Measurements from ENCODE around the gene COL1A2.

Gene COL1A2

DNA sequence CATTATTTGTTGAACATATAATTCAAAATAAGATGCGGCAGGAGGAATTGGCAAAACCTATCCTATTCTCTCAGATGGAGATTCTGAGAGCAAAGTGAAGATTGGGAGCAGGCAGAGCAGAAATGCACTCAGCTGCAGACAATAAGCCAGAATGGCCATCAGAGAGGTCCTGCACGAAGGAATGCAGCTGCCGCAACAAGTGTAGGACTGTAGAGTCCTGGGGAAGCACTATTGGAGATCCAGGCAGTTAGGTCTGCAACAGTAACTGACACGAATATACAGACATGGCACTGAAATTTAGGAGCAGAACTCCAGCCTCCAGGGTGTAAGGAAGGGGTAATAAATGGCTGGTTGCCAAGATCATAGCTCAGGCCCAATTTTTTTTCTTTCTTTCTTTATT lies 10.4 kb upstream of the COL1A2 start:
- DNase-seq (ENCODE audit: low spot score), result no peak

DNA sequence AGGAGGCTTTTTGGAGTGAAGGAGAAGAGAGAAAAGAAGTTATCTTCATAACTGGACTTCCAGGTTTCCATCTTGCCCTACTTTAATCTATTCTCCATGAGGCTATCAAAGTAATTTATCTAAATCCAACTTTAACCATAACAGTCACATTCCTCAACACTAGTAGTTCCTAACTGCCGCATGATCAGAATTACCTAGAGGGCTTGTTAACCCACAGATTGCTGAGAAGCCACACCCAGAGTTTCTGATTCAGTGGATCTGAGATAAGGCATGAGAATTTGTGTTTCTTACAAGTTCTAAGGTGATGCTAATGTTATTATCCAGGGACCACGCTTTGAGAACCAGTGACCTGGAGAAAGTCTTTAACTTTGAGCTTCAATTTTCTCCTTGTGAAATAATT lies 8.3 kb upstream of the COL1A2 start:
- DNase-seq (ENCODE audit: low spot score), result no peak

DNA sequence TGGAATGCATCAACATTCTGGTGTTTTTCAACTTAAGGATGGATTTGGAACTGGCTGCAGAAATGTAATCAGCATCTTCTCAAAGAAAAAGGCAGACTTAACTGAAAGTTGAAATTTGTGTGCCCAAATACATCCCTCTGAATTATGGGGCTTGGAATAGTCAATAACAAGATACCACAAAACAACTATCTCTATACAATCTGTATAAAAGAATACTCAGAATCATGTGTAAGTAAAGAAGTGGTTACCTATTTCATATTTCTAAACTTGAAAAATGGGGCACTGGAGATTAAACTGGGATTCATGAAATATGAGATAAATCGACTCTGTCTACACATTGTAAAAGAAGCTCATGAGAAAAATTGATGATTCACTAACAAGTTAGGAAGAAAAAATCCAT lies 6.2 kb upstream of the COL1A2 start:
- no peak for DNase-seq (ENCODE audit: low spot score)

DNA sequence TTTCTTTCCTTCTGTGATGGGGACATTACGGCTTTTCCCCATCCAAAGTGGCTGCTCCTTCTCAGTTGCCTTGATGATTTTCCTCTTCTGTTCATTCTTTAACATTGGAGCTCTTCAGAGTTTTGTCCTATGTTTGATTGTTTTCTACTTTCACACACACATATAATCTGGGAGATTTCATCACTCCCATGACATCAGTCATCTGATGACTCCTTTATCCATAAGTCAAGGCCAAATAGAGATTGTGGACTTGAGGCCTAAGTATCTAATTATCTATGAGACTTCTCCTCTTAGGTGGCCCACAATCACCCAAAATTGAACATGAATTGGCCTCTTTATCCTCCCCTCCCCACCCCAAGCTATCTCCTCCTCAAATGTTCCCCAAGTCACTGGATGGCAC lies 5.3 kb upstream of the COL1A2 start:
- no peak for DNase-seq (ENCODE audit: low spot score)

DNA sequence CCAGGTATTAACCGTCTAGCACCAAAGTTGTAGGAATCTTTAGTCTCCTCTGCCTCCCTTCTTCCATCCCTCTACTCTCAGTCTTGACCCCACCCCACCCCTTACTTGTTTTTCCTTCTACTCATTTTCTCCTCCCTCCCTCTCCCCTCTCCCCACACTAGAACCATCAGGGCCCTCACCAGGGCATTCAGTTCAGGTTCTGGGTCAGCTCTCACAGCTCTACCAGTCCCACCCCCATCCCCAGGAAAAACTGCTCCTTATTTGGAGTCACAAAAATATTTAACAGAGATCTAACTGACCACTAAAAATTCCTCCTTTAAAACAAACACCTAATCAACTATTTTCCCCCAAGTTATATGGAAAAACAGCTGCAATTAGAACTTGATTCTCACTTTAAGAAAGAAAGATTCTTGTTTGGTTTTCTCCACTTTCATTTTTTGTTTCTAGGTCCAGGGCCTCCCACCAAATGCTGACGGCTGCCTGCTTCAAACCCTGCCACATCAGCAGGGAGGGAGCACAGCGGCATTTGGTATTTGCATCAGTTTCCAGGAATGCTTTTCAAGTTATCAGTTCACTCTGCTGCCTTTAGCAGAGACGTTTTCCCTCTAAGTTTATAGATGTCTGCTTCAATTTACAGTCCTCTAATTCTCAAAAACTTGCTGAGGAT lies 2.8 kb upstream of the COL1A2 start:
- DNase-seq (ENCODE audit: low spot score), result no peak

DNA sequence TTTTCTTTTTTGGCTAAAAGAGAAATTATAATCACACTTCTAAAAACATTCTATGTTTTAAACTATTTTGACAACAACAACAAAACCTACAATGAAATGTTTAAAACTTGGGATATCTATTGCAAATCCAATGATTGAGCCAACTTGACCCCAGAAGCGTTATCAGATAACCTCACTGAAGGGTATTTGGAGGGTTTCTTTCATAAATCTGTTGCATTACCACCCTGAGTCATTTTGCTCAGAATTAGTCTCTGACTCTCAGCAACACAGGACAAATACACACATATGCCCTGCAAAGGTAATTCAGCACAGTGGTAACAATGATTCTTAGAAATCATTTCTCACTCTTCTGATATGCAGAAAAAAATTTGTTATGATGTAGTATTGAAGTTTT lies 2.3 kb upstream of the COL1A2 start:
- no peak for DNase-seq (ENCODE audit: low spot score)

DNA sequence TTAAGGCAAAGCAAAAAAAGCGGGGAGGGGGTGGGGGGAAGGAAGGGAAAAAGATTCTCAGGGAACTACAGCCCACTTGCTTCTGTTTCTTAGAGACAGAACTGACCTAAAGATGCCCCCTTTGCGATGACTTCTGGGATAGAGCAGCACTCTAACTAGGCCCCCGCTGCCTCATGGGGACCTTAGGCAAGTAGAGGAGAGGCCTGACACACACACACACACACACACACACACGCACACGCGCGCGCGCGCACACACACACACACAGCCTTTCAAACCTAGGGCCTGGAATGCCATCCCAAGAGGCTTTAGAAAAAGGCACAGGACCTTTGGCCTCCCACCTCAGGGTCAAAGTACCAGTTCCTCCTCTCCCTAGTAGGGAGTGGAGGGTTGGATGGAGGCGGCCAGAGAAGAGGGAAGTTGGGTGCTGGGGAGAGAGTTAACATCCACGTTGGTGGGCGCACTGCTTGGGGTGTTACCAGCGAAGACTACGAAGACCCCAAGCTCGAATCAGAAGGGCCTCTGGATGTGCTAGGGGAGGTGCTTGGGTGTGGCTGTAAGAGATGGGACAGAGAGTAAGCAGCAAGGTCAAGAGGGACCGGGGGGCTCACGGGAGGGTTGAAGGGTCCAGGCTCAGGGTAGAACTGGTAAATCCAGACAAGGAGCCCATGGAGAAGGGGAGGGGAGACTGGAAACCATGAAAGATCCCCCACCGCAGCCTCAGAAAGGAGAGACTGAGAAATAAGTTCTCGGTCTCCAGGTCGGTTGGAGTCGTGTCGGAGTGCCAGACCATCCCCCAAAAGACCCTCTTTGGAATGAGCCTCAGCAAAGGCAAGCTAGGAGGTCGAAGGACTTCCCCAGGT lies 1.2 kb upstream of the COL1A2 start:
- DNase-seq (ENCODE audit: low spot score), result no peak

DNA sequence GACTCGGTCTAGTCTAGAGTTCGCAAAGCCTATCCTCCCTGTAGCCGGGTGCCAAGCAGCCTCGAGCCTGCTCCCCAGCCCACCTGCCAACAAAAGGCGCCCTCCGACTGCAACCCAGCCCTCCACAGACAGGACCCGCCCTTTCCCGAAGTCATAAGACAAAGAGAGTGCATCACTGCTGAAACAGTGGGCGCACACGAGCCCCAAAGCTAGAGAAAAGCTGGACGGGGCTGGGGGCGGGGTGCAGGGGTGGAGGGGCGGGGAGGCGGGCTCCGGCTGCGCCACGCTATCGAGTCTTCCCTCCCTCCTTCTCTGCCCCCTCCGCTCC lies 622 bp upstream of the COL1A2 start:
- no peak for DNase-seq (ENCODE audit: low spot score)

DNA sequence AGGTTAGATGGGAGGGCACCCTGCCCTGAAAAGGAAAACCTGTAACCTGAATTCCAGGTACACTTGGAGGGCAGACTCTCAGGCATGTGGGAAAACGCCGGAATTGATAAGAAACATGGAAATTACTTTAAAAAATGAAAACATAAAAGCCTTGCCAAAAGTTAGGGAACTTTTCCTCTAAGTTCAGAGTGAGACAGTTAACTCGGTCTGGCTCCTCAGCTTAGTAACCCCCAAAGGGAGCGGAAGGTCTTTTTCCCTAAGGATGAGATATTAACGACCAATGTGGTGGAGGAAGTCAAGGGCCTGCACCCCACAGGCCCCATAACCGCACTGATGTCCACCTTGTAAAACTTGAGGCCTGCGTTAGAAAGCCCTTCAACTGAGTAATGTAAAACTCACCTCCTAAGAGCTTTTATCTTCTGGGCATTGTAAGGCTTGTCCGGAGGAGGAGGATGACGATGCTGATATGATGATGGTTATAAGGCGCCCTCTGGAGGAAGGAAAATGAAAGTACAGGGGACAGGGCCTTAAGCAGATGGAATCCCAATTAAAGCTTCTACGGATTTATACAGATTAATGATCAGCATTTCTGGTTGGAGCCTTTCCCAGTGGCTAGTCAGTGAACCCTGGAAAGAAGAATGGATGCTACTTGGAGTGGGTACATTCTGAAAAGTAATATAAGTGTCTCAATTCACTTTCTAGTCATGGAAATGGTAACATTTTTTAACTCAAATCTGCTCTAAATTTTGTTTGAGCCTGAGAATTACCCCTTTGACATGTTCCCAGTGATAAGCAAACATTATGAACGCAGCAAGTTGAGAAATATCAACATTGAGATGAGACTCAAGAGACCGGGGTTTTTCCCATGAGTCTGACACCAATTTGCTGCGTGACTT lies 694 bp downstream of the COL1A2 start:
- peak; percentile 28 for DNase-seq (ENCODE audit: low spot score)

DNA sequence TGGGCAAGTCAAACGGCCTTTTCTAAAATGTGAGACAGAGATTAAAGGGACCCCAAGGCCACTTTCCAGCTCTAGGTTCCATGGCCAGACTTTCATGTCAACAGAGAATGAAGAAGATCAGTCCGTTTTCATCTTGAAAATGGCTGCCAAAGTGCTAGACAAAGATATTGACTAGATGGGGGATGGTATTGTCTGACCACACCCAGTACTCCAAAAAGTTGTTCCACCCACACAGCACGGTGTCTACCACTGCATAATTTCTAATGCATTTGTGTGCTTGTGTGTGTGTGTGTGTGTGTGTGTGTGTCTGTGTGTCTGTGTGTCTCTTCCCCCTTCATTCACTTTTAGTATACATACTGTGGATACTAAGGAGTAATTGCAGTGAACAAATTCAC lies 1.3 kb downstream of the COL1A2 start:
- no peak for DNase-seq (ENCODE audit: low spot score)

DNA sequence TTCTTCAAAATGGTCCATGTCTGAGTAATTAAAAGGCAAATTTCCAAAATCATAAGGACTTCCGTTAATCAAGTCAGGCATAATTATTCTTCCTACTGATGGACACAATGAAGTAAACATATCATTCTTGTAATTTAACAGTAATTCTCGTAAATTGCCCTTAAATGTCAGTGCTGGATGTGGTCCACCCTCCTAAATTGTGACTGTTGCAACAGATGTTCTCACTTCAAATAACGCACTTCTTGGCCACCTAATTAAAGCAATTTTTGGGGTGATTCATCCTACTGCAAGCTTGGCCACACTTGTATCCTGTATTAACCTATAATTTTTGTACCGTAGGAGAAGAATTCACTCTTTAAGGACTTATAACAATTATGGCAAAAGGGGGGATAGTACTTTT lies 1.9 kb downstream of the COL1A2 start:
- DNase-seq (ENCODE audit: low spot score), result no peak

DNA sequence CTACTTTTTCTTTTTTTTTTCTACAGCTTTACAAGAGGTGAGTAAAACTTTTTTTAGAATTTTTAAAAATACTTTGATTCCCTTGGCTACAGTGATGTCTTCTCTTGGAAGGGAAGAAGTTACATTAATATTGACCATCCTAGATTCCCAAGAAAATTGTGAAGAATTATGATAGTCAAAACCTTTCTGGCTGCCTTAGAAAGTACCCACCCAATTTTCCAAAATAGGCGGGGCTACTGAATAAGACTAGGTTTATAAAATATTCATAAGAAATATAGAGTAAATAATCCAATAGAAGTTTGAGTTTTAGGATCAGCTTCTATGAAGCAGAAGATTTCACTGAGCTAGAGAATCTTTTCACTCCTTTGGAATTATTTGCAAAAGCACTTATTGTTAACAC lies 3.0 kb downstream of the COL1A2 start:
- no peak for DNase-seq (ENCODE audit: low spot score)

DNA sequence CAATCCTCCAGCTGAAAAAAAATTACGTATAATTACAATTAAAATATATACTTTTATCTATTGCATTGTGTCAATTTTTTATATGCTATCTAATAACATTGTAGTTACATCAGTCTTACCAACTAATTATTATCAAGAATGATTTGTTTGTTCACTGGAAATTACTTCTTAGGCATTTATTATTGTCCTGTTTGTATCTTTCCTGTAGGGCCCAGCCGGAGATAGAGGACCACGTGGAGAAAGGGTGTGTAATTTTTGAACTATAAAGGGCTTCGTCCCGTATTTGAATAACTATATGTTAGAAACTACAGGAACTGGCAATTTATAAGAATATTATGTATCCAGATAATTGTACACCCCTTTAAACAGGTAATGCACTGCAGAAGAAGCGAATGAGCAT lies 4.1 kb downstream of the COL1A2 start:
- no peak for DNase-seq (ENCODE audit: low spot score)

DNA sequence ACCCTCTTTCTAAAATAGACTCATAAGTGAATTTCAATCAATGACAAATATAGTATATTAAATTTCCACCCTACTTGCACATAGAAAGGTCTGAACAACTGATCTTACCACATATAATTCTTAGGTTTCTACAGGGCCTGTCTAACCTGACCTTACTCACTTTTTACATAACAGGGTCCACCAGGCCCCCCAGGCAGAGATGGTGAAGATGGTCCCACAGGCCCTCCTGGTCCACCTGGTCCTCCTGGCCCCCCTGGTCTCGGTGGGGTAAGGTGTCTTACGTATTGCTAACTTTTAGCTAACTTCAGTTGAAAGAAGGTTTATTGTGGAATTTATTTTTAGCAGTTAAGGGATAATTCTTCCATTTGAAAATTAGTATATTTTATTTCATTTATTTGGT lies 5.3 kb downstream of the COL1A2 start:
- DNase-seq (ENCODE audit: low spot score), result no peak

DNA sequence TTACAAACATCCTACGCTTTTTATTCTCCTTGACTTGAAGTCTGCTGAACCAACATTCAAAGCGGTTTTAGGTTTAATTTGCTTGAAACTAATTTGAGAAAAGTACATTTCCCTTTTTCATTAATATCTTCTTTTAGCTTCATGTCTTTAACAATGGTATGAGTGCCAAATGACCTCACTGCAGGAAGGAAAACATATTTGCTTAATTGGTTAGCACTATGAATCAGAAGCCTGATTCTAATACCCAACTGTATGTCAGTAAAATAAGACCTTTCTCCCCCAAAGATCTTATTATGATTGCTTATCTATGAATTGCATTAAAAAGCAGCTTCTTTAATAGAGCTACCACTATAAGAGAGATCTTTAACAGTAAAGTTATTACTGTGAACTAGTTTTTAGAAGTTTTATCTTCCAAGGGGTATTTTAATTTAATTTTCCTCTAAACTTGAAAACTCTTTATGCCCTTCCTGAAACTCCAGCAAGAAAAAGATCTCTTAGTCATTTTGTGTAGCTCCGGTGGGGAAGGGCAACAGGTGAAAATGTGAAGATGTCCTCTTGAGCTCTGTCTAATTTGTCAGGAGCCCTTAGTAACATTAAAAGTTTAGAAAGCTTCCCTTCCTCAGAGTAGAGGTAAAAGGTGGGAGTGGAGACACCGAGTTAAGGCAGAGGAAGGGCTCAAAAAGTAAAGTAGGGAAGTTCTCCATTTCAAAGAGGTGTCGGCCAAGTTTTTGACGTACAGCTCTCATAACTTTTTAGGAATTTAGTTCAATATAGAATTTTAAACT lies 6.1 kb downstream of the COL1A2 start:
- no peak for DNase-seq (ENCODE audit: low spot score)

DNA sequence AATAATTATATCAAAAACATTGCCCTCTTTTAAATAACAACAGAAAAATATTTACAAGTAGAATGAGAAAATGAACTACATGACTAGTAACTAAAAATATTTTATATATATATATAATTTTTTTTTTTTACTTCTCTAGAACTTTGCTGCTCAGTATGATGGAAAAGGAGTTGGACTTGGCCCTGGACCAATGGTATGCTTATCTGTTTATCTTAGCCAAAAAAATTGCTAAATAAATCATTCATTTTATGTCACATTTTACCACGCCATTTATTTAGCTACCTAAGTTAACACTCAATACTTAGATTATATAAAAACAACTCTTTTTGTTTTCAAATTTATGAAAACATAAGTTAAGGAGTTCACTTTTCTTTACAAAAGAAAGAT lies 6.7 kb downstream of the COL1A2 start:
- no peak for DNase-seq (ENCODE audit: low spot score)

DNA sequence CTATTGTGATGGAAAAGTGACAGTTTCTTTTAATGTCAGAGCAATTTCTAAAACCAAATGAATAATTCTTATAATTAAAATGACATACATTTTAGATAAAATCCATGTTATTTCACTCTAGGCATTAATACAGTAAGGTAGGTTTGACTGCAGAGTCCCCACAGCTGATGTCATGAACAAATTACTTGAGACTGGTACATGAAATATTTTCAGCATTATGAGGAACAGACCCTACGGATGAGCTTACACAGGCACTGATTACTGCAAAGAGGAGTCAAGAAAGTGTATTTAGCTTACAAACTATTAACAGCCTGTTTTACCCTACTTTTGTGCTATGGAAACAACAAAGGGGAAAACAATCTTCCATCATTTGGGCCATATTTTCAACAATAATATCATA lies 8.9 kb downstream of the COL1A2 start:
- DNase-seq (ENCODE audit: low spot score), result no peak

DNA sequence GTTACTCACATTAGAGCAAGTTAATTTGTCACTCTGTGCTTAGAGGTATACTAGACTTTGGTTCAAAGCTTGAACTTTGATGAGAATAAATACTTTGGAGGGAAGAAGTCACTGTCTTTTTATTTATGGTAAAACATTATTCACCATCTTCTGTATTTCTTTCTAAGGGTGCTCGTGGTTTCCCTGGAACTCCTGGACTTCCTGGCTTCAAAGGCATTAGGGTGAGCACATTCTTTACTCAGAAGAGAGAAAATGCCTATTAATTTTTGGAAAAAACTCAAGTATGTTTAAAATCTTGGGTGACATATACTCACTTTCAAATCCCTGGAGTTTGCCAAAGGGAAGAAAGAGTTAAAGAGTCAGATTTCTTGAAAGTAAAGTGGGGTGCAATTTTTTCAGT lies 10.8 kb downstream of the COL1A2 start:
- no peak for DNase-seq (ENCODE audit: low spot score)

DNA sequence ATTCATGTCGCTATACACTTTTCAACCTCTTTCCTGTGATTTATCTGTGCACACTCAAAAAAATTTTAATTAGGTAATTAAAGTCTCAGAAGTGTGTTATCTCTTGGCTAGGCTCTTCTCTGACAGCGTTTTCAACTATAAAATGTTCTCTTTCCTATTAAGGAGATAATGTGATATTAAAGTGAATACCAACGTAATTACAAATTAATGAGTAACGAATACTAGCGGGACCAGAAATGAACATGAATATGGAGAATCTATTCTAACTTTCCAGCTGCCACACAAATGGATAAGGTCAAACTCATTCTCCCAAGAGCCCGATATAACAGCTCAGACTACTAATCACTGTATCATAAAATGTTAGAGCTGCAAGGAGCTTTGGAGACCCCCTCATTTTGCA lies 12.0 kb downstream of the COL1A2 start:
- no peak for DNase-seq (ENCODE audit: low spot score)

DNA sequence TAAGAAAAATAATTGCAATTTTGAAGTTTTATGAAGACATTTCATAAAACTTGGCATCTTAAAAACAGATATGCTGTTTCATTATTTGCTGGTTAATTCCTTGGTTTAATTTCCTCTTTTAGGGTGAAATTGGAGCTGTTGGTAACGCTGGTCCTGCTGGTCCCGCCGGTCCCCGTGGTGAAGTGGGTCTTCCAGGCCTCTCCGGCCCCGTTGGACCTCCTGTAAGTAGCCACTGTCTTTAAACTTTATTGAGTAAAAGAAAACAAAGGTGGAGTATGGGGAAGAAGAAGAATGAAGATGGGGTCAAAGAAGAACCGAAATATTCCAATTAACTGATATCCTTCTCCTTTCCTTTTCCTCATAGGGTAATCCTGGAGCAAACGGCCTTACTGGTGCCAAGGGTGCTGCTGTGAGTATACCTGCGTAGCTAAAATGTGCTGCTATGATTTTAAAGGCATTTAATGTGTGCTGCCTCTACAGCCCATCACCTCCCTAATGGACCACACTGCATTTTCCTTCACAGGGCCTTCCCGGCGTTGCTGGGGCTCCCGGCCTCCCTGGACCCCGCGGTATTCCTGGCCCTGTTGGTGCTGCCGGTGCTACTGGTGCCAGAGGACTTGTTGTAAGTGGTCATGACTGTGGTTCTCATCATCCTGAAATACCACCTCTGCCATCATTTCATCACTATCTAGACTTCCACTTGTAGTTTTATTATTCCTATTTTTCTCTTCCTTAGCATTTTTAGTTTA lies 14.7 kb downstream of the COL1A2 start:
- DNase-seq (ENCODE audit: low spot score), result no peak

DNA sequence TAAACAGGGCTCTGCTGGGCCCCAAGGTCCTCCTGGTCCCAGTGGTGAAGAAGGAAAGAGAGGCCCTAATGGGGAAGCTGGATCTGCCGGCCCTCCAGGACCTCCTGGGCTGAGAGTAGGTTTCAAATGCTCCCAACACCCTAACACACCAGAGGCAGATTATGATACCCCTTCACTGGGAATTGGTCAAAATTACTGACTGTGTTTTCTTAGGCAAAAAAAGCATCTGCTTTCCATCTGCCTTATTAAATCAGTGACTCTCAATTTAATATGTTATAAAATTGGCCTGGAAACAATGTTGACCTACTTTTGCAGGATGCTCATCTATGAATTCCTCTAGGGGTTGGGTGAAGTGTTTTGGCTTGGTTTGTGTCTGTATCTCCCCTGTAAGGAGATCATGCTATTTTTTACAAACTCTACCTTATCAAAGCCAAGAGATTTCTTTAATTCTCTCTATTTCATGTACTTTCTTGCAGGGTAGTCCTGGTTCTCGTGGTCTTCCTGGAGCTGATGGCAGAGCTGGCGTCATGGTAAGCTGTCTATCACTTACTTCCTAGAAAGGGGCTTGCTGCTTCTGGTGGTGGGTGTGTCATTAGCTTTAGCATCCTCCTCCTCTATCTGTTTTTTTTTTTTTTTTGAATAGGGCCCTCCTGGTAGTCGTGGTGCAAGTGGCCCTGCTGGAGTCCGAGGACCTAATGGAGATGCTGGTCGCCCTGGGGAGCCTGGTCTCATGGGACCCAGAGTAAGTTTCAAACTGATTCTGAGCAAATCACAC lies 15.9 kb downstream of the COL1A2 start:
- DNase-seq (ENCODE audit: low spot score), result no peak

Data from CD4-positive, alpha-beta T cell treated with Interleukin-2 at 100 ng/mL for 4 hours (primary cell).